ENCODE data around the gene SARDH. TPM values are rescaled to one million over a fixed set of nuclear protein-coding genes. Genes with fewer than 3 reads are reported as not detected.

SARDH gene
- total and polyA plus RNA-seq, 2 of the 8 experiments (the other 6 are each of a cell fraction or from before 2014, with no cell fraction given), result 6.4 to 7.4 TPM

- TF ChIP-seq CHD7 (IDR thresholded peaks at IDR 0.05; ENCODE audit: insufficient replicate concordance, low read length) (no peak), TAF1 (IDR thresholded peaks at IDR 0.05; ENCODE audit: low read depth, low read length) (no peak), TAF7 (optimal IDR thresholded peaks at IDR 0.05; ENCODE audit: borderline replicate concordance, low read depth, low read length) (no peak), TEAD4 (IDR thresholded peaks at IDR 0.05; ENCODE audit: low read depth, low read length) (no peak), NRF1 (IDR thresholded peaks at IDR 0.05; ENCODE audit: low read depth, low read length) (no peak), CHD1 (IDR thresholded peaks at IDR 0.05; ENCODE audit: low read depth, low read length) (no peak), SIX5 (IDR thresholded peaks at IDR 0.05; ENCODE audit: low read depth, low read length) (no peak), POLR2AphosphoS5 (IDR thresholded peaks at IDR 0.05; ENCODE audit: low read depth, low read length) (no peak), RXRA (IDR thresholded peaks at IDR 0.05; ENCODE audit: insufficient read depth, low read depth, low read length) (no peak)
These were observed 73.1 kb downstream of the SARDH start (continued) for GRCh38 chr9:133665096-133665495.
